ENCODE results near the gene STK4. TPM values are rescaled to one million over a fixed set of nuclear protein-coding genes. Genes with fewer than 3 reads are reported as not detected.

The STK4 gene
- total RNA-seq, 2 donors from 2014 or later: 17.8 to 23.6 TPM

DNA sequence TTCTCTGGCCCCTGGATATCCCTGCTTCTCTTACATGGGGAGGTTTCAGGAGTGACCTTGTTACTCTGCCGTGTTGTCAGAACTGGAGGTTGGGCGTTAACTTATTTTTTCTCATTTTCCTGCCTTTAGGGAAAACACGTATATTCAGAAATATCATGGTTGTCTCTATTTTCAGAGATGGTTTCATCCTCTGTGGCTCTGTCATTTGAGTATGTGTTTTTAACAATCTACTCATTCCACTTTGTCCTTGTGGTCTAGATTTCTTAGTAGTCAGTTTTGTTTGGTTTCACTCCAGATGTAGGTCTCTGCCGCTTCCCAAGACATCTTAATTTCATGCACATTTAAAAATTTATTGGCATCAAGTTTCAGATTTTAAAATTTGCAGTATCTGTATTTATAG, 88.7 kb downstream of the STK4 start:
- H3K4me3 ChIP-seq: no peak overlapping the region
- no peak for ATAC-seq
- H3K9me3 ChIP-seq: no peaks in the 10 kb centered on the region
- no peak overlapping the region for H3K27ac ChIP-seq
- intact Hi-C loops (cut with DNase I): no loop called here
- H3K27me3 ChIP-seq: no peaks in the 10 kb centered on the region
- 91 to 95% methylated on average over 4 of the region's 4 CpGs for WGBS, 2 donors
- no peaks in the 10 kb centered on the region for H3K36me3 ChIP-seq (replicated peaks in 1 of 2; ENCODE audit: insufficient read depth in 1 of 2, low read depth in 2 of 2)
- H3K4me1 ChIP-seq: peaks cover 14% of the 10 kb centered on the region
- TF ChIP-seq, protein P1, sequence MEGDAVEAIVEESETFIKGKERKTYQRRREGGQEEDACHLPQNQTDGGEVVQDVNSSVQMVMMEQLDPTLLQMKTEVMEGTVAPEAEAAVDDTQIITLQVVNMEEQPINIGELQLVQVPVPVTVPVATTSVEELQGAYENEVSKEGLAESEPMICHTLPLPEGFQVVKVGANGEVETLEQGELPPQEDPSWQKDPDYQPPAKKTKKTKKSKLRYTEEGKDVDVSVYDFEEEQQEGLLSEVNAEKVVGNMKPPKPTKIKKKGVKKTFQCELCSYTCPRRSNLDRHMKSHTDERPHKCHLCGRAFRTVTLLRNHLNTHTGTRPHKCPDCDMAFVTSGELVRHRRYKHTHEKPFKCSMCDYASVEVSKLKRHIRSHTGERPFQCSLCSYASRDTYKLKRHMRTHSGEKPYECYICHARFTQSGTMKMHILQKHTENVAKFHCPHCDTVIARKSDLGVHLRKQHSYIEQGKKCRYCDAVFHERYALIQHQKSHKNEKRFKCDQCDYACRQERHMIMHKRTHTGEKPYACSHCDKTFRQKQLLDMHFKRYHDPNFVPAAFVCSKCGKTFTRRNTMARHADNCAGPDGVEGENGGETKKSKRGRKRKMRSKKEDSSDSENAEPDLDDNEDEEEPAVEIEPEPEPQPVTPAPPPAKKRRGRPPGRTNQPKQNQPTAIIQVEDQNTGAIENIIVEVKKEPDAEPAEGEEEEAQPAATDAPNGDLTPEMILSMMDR (IDR thresholded peaks at IDR 0.05): no peak
- TF ChIP-seq POLR2A (IDR thresholded peaks at IDR 0.05): no peak
- DNase-seq: no peak

DNA sequence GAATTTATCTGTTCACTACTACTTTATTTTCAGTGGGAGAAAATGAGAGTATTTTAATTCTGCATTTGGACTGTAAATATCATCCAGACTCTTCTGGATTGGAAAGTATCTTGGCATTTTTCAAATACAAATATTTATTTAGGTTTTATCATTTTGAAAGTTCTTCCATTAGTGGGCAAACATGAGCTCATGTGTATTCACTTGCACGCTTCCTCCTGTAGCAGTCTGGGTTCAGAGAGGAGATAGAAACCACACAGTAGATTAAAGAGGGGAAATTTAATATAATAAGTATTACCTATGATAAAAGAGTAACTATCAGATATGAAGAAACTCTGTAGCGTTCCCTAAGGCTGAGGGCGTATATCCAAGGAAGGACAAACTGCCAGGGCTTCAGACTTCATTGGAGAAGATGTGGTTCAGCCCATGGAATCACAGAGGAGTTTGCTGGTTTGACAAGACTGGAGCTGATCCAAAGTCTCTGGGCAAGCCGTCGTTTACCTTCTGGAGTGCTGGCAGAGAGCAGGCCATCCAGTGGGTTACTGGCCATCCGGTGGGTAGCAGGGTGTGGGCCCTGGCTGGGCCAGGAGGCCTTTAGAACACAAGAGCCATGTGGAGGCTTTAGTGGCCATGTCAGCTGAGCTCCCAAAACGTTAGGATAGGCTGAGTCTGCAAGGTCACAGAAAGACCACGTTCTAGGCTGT, 90.3 kb downstream of the STK4 start:
- Histone ChIP-seq H3K9me3 (no peaks in the 10 kb centered on the region), H3K27me3 (no peaks in the 10 kb centered on the region), H3K4me1 (peaks cover 14% of the 10 kb centered on the region), H3K36me3 (replicated peaks in 1 of 2; ENCODE audit: insufficient read depth in 1 of 2, low read depth in 2 of 2) (no peaks in the 10 kb centered on the region), H3K27ac (no peak overlapping the region), H3K4me3 (no peak overlapping the region)
- ATAC-seq (no peak), DNase-seq (peak in 2 of 4 donors; percentile 13 to 17)
- intact Hi-C loops (cut with DNase I): no loop called here
- TF ChIP-seq, protein P1 (IDR thresholded peaks at IDR 0.05): no peak
- no peak for TF ChIP-seq POLR2A (IDR thresholded peaks at IDR 0.05)
- WGBS, 2 donors: 49 to 50% methylated on average over 8 of the region's 8 CpGs

DNA sequence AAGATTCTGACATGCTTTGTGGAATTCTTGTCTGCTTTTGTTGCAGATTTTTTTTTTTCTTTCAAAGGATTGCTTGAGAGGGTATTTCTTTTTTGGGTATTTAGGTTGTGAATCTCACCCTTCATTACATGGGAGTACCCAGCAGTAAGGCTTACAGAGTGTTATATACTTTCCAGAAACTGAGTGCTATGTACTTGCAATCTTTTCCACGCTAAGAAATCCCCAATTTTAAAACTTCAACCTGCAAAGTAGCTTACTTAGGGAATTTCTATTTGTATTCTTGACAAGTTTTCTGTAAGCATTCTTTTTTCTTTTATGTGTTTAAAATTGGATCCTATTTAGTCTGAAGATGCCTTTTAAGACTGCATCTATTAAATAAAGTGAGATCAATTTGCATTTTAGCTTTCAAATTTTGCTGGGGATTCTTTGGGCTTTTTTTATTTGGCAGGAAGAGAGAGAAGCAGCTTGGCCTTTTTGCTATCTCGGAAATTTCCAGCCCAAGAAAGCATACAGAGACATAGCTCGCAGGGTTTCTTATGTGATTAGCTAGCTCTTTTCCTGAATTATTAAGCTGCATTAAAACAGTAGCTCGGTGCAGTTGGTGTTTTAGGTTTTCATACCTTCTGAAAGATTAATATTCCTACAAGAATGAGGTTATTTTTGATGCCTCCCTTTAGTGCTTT, 92.0 kb downstream of the STK4 start:
- Histone ChIP-seq H3K9me3 (no peaks in the 10 kb centered on the region), H3K36me3 (replicated peaks in 1 of 2; ENCODE audit: insufficient read depth in 1 of 2, low read depth in 2 of 2) (no peaks in the 10 kb centered on the region), H3K4me1 (peaks cover 14% of the 10 kb centered on the region), H3K27ac (no peak overlapping the region), H3K27me3 (no peaks in the 10 kb centered on the region), H3K4me3 (no peak overlapping the region)
- ATAC-seq (no peak), DNase-seq (no peak)
- intact Hi-C loops (cut with DNase I): no loop called here
- no peak for TF ChIP-seq POLR2A (IDR thresholded peaks at IDR 0.05)
- TF ChIP-seq, protein P1 (IDR thresholded peaks at IDR 0.05): no peak
- 85 to 93% methylated on average over 4 of the region's 4 CpGs for WGBS, 2 donors

DNA sequence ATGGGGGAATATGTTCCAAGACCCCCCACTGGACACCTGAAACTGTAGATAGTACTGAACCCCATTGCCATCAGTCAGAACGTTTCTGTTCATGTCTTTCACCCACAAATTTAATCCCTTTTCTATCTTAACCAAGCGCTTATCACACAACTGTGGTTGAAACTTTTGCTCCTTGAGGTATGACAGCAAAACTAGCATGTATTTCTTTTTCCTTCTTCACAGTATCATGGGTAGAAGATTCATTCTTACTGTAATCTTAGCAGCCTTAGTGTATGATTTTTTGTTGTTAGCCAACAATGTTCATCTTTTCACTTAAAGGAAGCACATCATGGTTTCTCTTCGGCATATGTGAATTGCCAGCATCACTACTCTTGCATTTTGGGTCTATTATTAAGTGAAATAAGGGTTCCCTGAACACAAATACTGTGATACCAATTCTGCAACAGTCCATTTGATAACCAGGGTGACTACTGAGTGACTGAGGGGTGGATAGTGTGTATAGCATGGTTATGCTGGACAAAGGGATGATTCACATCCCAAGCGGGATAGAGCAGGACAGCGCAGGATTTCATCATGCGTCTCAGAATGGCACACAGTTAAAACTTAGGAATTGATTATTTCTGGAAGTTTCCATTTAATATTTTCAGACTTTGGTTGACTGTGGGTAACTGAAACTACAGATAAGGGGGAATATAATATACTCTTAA, 92.9 kb downstream of the STK4 start:
- Histone ChIP-seq H3K27me3 (no peaks in the 10 kb centered on the region), H3K4me1 (peaks cover 14% of the 10 kb centered on the region), H3K9me3 (no peaks in the 10 kb centered on the region), H3K27ac (no peak overlapping the region), H3K36me3 (replicated peaks in 1 of 2; ENCODE audit: insufficient read depth in 1 of 2, low read depth in 2 of 2) (no peaks in the 10 kb centered on the region), H3K4me3 (no peak overlapping the region)
- intact Hi-C loops (cut with DNase I): no loop called here
- ATAC-seq (no peak), DNase-seq (no peak)
- WGBS, 2 donors: 84 to 85% methylated on average over 6 of the region's 6 CpGs
- no peak for TF ChIP-seq POLR2A (IDR thresholded peaks at IDR 0.05)
- TF ChIP-seq, protein P1 (IDR thresholded peaks at IDR 0.05): no peak
